NB4 (cell line): ENCODE measurements around the gene FBXO24.

ENCODE experiments used
- DNase-seq: peaks from one replicate; pipeline ENCODE4 v3.0.0; 2010; ENCODE audit warnings: low read depth
- H3K4me3 ChIP-seq: one replicate; pipeline ENCODE4 v1.5.1; 2011; ENCODE audit warnings: mild to moderate bottlenecking, low read depth, low read length, moderate library complexity
- CTCF ChIP-seq: IDR thresholded peaks from one replicate; pipeline ENCODE4 v1.5.1; 2012; ENCODE audit warnings: low read depth, low read length
- MYC ChIP-seq: IDR thresholded peaks from 2 replicates; pipeline ENCODE4 v1.6.1; 2011; ENCODE audit warnings: low read depth, low read length
- POLR2A ChIP-seq: IDR thresholded peaks from 2 replicates; pipeline ENCODE4 v1.6.1; 2011; ENCODE audit warnings: mild to moderate bottlenecking; ENCODE audit not compliant: insufficient read length; ENCODE audit errors: extremely low read depth
- TF ChIP-seq, protein P1 (sequence below): IDR thresholded peaks from 2 replicates; pipeline ENCODE4 v1.6.1; 2011; ENCODE audit warnings: low read depth, low read length

Gene FBXO24

GRCh38 chr7:100621554-100621953, 35.4 kb downstream of the FBXO24 start:
- TF ChIP-seq CTCF (no peak), POLR2A (no peak), MYC (no peak)
- TF ChIP-seq, protein P1, sequence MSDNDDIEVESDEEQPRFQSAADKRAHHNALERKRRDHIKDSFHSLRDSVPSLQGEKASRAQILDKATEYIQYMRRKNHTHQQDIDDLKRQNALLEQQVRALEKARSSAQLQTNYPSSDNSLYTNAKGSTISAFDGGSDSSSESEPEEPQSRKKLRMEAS = no peak
- no peak for DNase-seq
- no peak overlapping the region for H3K4me3 ChIP-seq

- TF ChIP-seq CTCF (no peak), POLR2A (no peak), MYC (no peak)
- TF ChIP-seq, protein P1 = no peak
- H3K4me3 ChIP-seq = no peak overlapping the region
- DNase-seq = no peak
Measured at GRCh38 chr7:100623951-100624824, 38.1 kb downstream of the FBXO24 start.

DNA sequence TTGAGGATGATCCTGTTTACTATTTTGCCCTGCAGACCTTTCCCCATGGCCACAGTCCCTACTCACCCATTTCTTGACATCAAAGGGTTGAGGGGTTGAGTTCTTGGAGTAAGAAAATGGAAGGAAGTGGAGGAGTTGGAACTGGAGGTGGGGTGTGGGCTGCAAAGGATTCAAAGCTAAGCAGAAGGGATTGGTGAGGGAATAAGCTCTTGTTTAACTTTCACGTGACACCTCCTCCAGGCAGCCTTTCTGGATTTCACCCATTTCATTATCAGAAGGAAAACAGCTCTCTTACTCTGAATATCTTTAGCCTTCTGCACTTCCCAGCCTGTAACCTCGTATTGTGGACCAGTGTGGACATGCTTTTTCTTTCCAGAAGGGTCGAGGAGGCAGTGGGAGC, 39.9 kb downstream of the FBXO24 start:
- no peak overlapping the region for H3K4me3 ChIP-seq
- TF ChIP-seq CTCF (no peak), MYC (no peak), POLR2A (no peak)
- TF ChIP-seq, protein P1 = no peak
- no peak for DNase-seq

DNA sequence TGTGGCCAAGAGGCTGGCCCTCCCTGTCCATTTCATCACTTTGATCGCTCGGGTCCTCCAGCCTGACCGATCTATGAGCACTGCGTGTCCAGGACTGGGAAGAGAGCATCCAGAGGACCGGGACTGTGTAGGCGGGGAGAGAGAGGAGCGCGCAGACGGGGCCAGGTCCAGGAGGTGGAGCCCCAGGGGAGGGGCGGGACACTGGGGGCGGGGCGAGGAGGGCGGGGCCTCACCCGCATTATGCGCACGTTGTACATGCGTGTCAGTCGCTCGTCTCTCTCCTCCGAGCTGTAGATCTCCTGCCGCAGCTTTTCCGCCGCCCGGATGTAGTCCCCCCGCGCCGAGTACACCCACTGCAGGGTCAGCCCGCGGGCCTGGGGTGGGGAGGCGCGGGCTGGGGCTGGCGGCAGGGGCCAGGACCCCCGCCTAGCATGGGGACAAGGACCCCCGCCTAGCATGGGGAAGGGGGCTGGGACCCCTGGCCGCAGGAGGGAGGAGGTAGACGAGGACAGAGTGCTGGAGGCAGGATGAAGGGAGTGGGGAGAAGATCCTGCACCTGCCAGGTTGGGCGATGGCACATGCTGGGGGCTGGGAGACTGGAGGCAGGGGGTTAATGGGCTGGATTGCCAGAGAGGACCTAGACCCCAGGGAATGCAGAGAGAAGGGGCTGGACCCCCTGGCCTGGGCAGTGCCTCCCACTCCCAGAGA, 40.6 kb downstream of the FBXO24 start:
- peak; percentile 96 for DNase-seq

GRCh38 chr7:100627238-100627549, 41.1 kb downstream of the FBXO24 start:
- peak overlapping the region; percentile 64 for H3K4me3 ChIP-seq
- TF ChIP-seq, protein P1 = no peak; the same call in 1 of the 2 replicates
- TF ChIP-seq MYC (no peak), CTCF (no peak), POLR2A (no peak)

More for the DNA sequence above, 40.6 kb downstream of the FBXO24 start:
- TF ChIP-seq, protein P1 = peak; percentile 82
- no peak for TF ChIP-seq CTCF
- peak; percentile 95 for TF ChIP-seq POLR2A
- peak; percentile 93 for TF ChIP-seq MYC
- peak overlapping the region; percentile 64 for H3K4me3 ChIP-seq

More at GRCh38 chr7:100627238-100627549, 41.1 kb downstream of the FBXO24 start:
- no peak for DNase-seq
